A549 treated with GW870086 at 1 μM for 4 hours (cell line): Measurements from ENCODE around the gene ADGRL3. TPM values are rescaled to one million over a fixed set of nuclear protein-coding genes. Genes with fewer than 3 reads are reported as not detected.

Experiments
- total RNA-seq: library from RNA; stranded (reverse); fragments of 200-300 nt; extraction: Qiagen RNA extraction; gene quantifications from 5 replicates; pipeline ENCODE4 v1.2.3, GENCODE V29; 2022; ENCODE audit warnings: low read depth

The ADGRL3 gene
- total RNA-seq, result 0.02 TPM in 1 of 5 replicates, not detected in the others

GRCh38 chr4:61200187-61200915, at the start of gene ADGRL3:
ADGRL3 (plus strand) TSS chr4:61200326.

